OCI-LY1 (cell line): ENCODE measurements around the gene TSEN54.

Experiments used
- H2AFZ ChIP-seq: fragments of 200-600 bp; sonication (generic), shearing (Covaris generic); 2 replicates; pipeline ENCODE4 v1.6.0; 2014; ENCODE audit warnings: antibody characterized with exemption, mild to moderate bottlenecking, low read length
- H3F3A ChIP-seq: fragments of 200-600 bp; sonication (generic), shearing (Covaris generic); 2 replicates; pipeline ENCODE4 v1.6.0; 2014; ENCODE audit warnings: mild to moderate bottlenecking, antibody characterized with exemption, low read length, moderate library complexity; ENCODE audit not compliant: insufficient read depth
- H3K27ac ChIP-seq: fragments of 200-600 bp; sonication (generic); 2 replicates; pipeline ENCODE4 v1.5.1; 2014; ENCODE audit warnings: low read length, mixed run types, mild to moderate bottlenecking, low read depth; ENCODE audit not compliant: poor library complexity, severe bottlenecking
- H3K27me3 ChIP-seq: fragments of 200-600 bp; sonication (generic); 2 replicates; pipeline ENCODE4 v1.6.0; 2014; ENCODE audit warnings: antibody characterized with exemption, mild to moderate bottlenecking, low read length, moderate library complexity; ENCODE audit not compliant: insufficient read depth
- H3K36me3 ChIP-seq: fragments of 200-600 bp; sonication (generic); 2 replicates; pipeline ENCODE4 v1.6.1; 2014; ENCODE audit warnings: mild to moderate bottlenecking, antibody characterized with exemption, low read length, moderate library complexity, mixed read lengths; ENCODE audit not compliant: insufficient read depth
- H3K4me1 ChIP-seq: fragments of 200-600 bp; sonication (generic); 2 replicates; pipeline ENCODE4 v1.5.1; 2014; ENCODE audit warnings: mild to moderate bottlenecking, low read length, moderate library complexity; ENCODE audit not compliant: insufficient read depth, severe bottlenecking
- H3K4me2 ChIP-seq: fragments of 200-600 bp; sonication (generic), shearing (Covaris generic); 2 replicates; pipeline ENCODE4 v1.6.1; 2014; ENCODE audit warnings: low read length
- H3K4me3 ChIP-seq: fragments of 200-600 bp; sonication (generic); 2 replicates; pipeline ENCODE4 v1.5.1; 2014; ENCODE audit warnings: low read length, low read depth, mild to moderate bottlenecking, mixed read lengths; ENCODE audit not compliant: poor library complexity, severe bottlenecking
- H3K79me2 ChIP-seq: fragments of 200-600 bp; shearing (Covaris generic); 2 replicates; pipeline ENCODE4 v1.6.1; 2016; ENCODE audit warnings: mixed run types, low read length, mixed read lengths; ENCODE audit not compliant: insufficient read depth
- H3K9ac ChIP-seq: fragments of 200-600 bp; sonication (generic), shearing (Covaris generic); 2 replicates; pipeline ENCODE4 v1.6.1; 2014; ENCODE audit warnings: mild to moderate bottlenecking, low read length, mixed read lengths
- H3K9me2 ChIP-seq: fragments of 200-600 bp; sonication (generic), shearing (Covaris generic); 2 replicates; pipeline ENCODE4 v1.6.1; 2014; ENCODE audit warnings: low read depth, mild to moderate bottlenecking, low read length, mixed read lengths
- H3K9me3 ChIP-seq: fragments of 200-600 bp; shearing (Covaris generic); 2 replicates; pipeline ENCODE4 v1.6.1; 2014; ENCODE audit warnings: low read length, mixed read lengths
- H4K20me1 ChIP-seq: fragments of 200-600 bp; sonication (generic), shearing (Covaris generic); 2 replicates; pipeline ENCODE4 v1.6.0; 2016; ENCODE audit warnings: mild to moderate bottlenecking, low read length; ENCODE audit not compliant: insufficient read depth
- CTCF ChIP-seq: fragments of 200-600 bp; sonication (generic), shearing (Covaris generic); IDR thresholded peaks from 2 replicates; pipeline ENCODE4 v1.5.1; 2017; ENCODE audit warnings: mild to moderate bottlenecking, antibody characterized with exemption, low read length, moderate library complexity, mixed read lengths
- EZH2 ChIP-seq: fragments of 200-600 bp; sonication (generic), shearing (Covaris generic); IDR thresholded peaks from 2 replicates; pipeline ENCODE4 v1.8.0; 2017; ENCODE audit warnings: borderline replicate concordance, mixed run types, mild to moderate bottlenecking, antibody characterized with exemption, low read length, moderate library complexity, mixed read lengths

TSEN54 gene

GRCh38 chr17:75508931-75509361 lies 7.4 kb upstream of the TSEN54 start:
- Histone ChIP-seq H3K9ac (no peak overlapping the region), H4K20me1 (no peaks in the 10 kb centered on the region), H3K9me3 (no peaks in the 10 kb centered on the region), H3K27ac (no peak overlapping the region), H3K4me1 (no peaks in the 10 kb centered on the region), H3K4me3 (no peak overlapping the region), H3K4me2 (no peak overlapping the region), H3F3A (no peaks in the 10 kb centered on the region), H3K79me2 (no peaks in the 10 kb centered on the region), H2AFZ (no peak overlapping the region), H3K27me3 (peaks cover 11% of the 10 kb centered on the region), H3K36me3 (no peaks in the 10 kb centered on the region), H3K9me2 (no peaks in the 10 kb centered on the region)
- TF ChIP-seq CTCF, result no peak
- TF ChIP-seq EZH2, result no peak

- Histone ChIP-seq H3K9me2 (no peaks in the 10 kb centered on the region), H3K4me2 (no peak overlapping the region), H4K20me1 (no peaks in the 10 kb centered on the region), H3F3A (no peaks in the 10 kb centered on the region), H3K79me2 (no peaks in the 10 kb centered on the region), H3K9ac (no peak overlapping the region), H3K27ac (no peak overlapping the region), H3K4me3 (no peak overlapping the region), H3K27me3 (peaks cover 8% of the 10 kb centered on the region), H2AFZ (no peak overlapping the region), H3K36me3 (no peaks in the 10 kb centered on the region), H3K9me3 (no peaks in the 10 kb centered on the region), H3K4me1 (no peaks in the 10 kb centered on the region)
- no peak for TF ChIP-seq EZH2
- no peak for TF ChIP-seq CTCF
These were observed 6.6 kb upstream of the TSEN54 start for GRCh38 chr17:75509528-75510258.

- Histone ChIP-seq H3K9me3 (no peaks in the 10 kb centered on the region), H3K4me1 (peaks cover 4% of the 10 kb centered on the region), H3K4me2 (no peak overlapping the region), H3K27ac (no peak overlapping the region), H3F3A (no peaks in the 10 kb centered on the region), H3K79me2 (no peaks in the 10 kb centered on the region), H2AFZ (no peak overlapping the region), H3K36me3 (no peaks in the 10 kb centered on the region), H3K27me3 (peaks cover 6% of the 10 kb centered on the region; the same call in 1 of the 2 replicates), H3K9ac (no peak overlapping the region), H4K20me1 (no peaks in the 10 kb centered on the region), H3K4me3 (no peak overlapping the region), H3K9me2 (no peaks in the 10 kb centered on the region)
- TF ChIP-seq CTCF (no peak), EZH2 (no peak)
These were observed 5.1 kb upstream of the TSEN54 start for GRCh38 chr17:75511270-75511609.
